GM23338 (cell line): Measurements from ENCODE around the gene FBRSL1. TPM values are rescaled to one million over a fixed set of nuclear protein-coding genes. Genes with fewer than 3 reads are reported as not detected.

ENCODE experiments used
- ATAC-seq: fragments of 200-7000 bp; cut with Tn5 transposase; 3 replicates; pipeline ENCODE4 v1.9.1; 2020
- DNase-seq: peaks from one replicate; pipeline ENCODE4 v3.0.0-alpha.2; 2015; ENCODE audit warnings: low spot score
- H2AFZ ChIP-seq: fragments of 200-600 bp; sonication (generic); 2 replicates; pipeline ENCODE4 v1.8.0; 2016; ENCODE audit warnings: antibody characterized with exemption, mild to moderate bottlenecking, moderate library complexity
- H3F3A ChIP-seq: fragments of 200-600 bp; sonication (generic); replicated peaks from 2 replicates; pipeline ENCODE4 v1.8.0; 2017; ENCODE audit warnings: antibody characterized with exemption, mixed run types, low read depth
- H3K27ac ChIP-seq: fragments of 200-600 bp; sonication (generic); 2 replicates; pipeline ENCODE4 v1.6.1; 2016; ENCODE audit warnings: low read depth
- H3K27me3 ChIP-seq: fragments of 200-600 bp; sonication (generic); 2 replicates; pipeline ENCODE4 v1.8.0; 2016; ENCODE audit warnings: mild to moderate bottlenecking, mixed run types, moderate library complexity; ENCODE audit not compliant: insufficient read depth
- H3K36me3 ChIP-seq: fragments of 200-600 bp; sonication (generic); 2 replicates; pipeline ENCODE4 v1.8.0; 2016; ENCODE audit warnings: mild to moderate bottlenecking; ENCODE audit not compliant: insufficient read depth
- H3K4me1 ChIP-seq: fragments of 200-600 bp; sonication (generic); 2 replicates; pipeline ENCODE4 v1.8.0; 2016; ENCODE audit warnings: mild to moderate bottlenecking, moderate library complexity; ENCODE audit not compliant: insufficient read depth
- H3K4me2 ChIP-seq: fragments of 200-600 bp; sonication (generic); 2 replicates; pipeline ENCODE4 v1.7.1; 2017; ENCODE audit warnings: mixed run types
- H3K4me3 ChIP-seq: fragments of 200-600 bp; sonication (generic); 2 replicates; pipeline ENCODE4 v1.6.1; 2016; ENCODE audit warnings: mixed run types
- H3K79me2 ChIP-seq: fragments of 200-600 bp; sonication (generic); replicated peaks from 2 replicates; pipeline ENCODE4 v1.8.0; 2017; ENCODE audit warnings: mild to moderate bottlenecking; ENCODE audit not compliant: insufficient read depth
- H3K9me2 ChIP-seq: fragments of 200-600 bp; sonication (generic); 2 replicates; pipeline ENCODE4 v1.8.0; 2017; ENCODE audit not compliant: insufficient read depth
- H4K20me1 ChIP-seq: fragments of 200-600 bp; sonication (generic); replicated peaks from 2 replicates; pipeline ENCODE4 v1.8.0; 2017; ENCODE audit warnings: mild to moderate bottlenecking; ENCODE audit not compliant: insufficient read depth
- H3K27ac Mint-ChIP-seq: 2 replicates; pipeline ENCODE4 v1.8.0; 2020; ENCODE audit warnings: inconsistent platforms, mild to moderate bottlenecking, moderate library complexity, mixed read lengths
- H3K27me3 Mint-ChIP-seq: 3 replicates; pipeline ENCODE4 v1.8.0; 2022; ENCODE audit warnings: low read depth, mild to moderate bottlenecking, moderate library complexity, mixed read lengths, inconsistent platforms; ENCODE audit not compliant: insufficient read depth, poor library complexity
- H3K36me3 Mint-ChIP-seq: 3 replicates; pipeline ENCODE4 v1.8.0; 2021; ENCODE audit warnings: low read depth, mild to moderate bottlenecking, inconsistent platforms, moderate library complexity, mixed read lengths
- H3K4me1 Mint-ChIP-seq: 3 replicates; pipeline ENCODE4 v1.8.0; 2020; ENCODE audit warnings: mild to moderate bottlenecking, inconsistent platforms, mixed read lengths
- H3K4me3 Mint-ChIP-seq: 3 replicates; pipeline ENCODE4 v1.8.0; 2021; ENCODE audit warnings: moderate library complexity, mild to moderate bottlenecking, inconsistent platforms, mixed read lengths
- H3K9me3 Mint-ChIP-seq: 3 replicates; pipeline ENCODE4 v1.8.0; 2020; ENCODE audit warnings: moderate library complexity, mild to moderate bottlenecking, inconsistent platforms, mixed read lengths
- CTCF ChIP-seq, 2 experiments: fragments of 200-600 bp in 1 of 2; sonication (generic) in 1 of 2; conservative IDR thresholded peaks; 2 replicates each; pipeline versions ENCODE4 v1.5.1 to v1.6.1; 2016 to 2017; ENCODE audit warnings: antibody characterized with exemption in 2 of 2, low read depth in 2 of 2, mild to moderate bottlenecking in 2 of 2, moderate library complexity in 1 of 2
- EZH2 ChIP-seq: fragments of 200-600 bp; sonication (generic); IDR thresholded peaks from one replicate; pipeline ENCODE4 v1.8.0; 2017; ENCODE audit warnings: antibody characterized with exemption, mild to moderate bottlenecking, low read depth; ENCODE audit not compliant: unreplicated experiment
- JUNB ChIP-seq: IDR thresholded peaks from one replicate; pipeline ENCODE4 v1.6.1; 2016; ENCODE audit warnings: antibody characterized with exemption; ENCODE audit not compliant: unreplicated experiment
- NANOG ChIP-seq: IDR thresholded peaks from 2 replicates; pipeline ENCODE4 v1.6.1; 2016; ENCODE audit warnings: antibody characterized with exemption, borderline replicate concordance
- STAT1 ChIP-seq: IDR thresholded peaks from one replicate; pipeline ENCODE4 v1.6.1; 2016; ENCODE audit warnings: antibody characterized with exemption; ENCODE audit not compliant: unreplicated experiment
- ZNF114 ChIP-seq: fragments of 250-450 bp; sonication (Bioruptor Pico); IDR thresholded peaks from 2 replicates; pipeline ENCODE4 v1.5.0; 2020; ENCODE audit warnings: mild to moderate bottlenecking, moderate library complexity
- ZNF331 ChIP-seq: fragments of 250-450 bp; sonication (Bioruptor Pico); IDR thresholded peaks from 2 replicates; pipeline ENCODE4 v1.5.0; 2020; ENCODE audit warnings: low read depth, mild to moderate bottlenecking, moderate library complexity
- ZNF462 ChIP-seq: fragments of 250-450 bp; sonication (Bioruptor Pico); IDR thresholded peaks from 2 replicates; pipeline ENCODE4 v1.5.0; 2020; ENCODE audit warnings: mild to moderate bottlenecking, moderate library complexity
- polyA plus RNA-seq: library from polyadenylated mRNA; unstranded; fragments of >200 nt; fragmentation: Nextera tagmentation; extraction: Ambion mirVana; gene quantifications from 2 replicates; pipeline ENCODE4 v1.2.1, GENCODE V29; 2016
- total RNA-seq: library from RNA; depleted of rRNA; stranded (reverse); fragments of >200 nt; shearing (Covaris generic); gene quantifications from 2 replicates; pipeline ENCODE4 v1.2.3, GENCODE V29; 2014
- TF ChIP-seq, protein P1 (sequence below): IDR thresholded peaks from 2 replicates; pipeline ENCODE4 v1.6.1; 2016; ENCODE audit warnings: antibody characterized with exemption

FBRSL1 gene
- total and polyA plus RNA-seq, 2 experiments from 2014 or later, result 37.8 to 89.8 TPM

DNA sequence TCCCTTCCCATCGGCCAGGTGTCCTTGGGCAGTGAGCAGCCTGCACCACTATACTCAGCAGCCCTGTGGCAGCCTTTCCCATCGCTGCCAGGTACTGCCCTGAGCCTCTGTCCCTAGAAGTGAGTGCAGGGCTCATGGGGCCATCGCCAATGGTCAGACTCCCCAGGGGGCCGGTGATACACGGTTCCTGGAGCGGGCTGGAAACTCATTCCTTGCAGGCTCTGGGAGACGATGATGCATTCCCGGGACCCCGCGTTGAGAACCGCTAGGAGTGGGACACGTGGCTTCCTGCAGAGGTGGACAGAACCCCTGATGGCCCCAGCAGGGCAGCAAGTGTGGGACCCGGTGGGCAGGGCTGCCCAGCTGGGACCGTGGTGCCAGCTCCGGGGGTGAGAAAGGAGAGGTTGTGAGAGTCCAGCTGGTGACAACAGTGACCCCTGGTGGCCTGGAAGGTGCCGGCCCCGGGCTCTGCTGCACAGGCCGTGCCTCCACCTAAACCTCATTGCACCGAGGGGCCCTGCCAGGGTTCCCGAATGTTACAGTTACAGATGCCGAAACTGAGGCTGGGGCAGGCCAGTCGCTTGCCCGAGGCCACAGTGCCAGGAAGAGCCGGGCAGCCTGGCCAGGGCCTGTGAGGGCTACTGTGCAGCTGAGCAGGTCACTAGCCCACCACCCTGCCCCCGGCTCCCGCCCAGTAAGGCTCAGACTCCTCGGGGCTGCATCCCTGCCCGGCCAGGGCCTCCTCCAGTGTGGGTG lies 33.8 kb downstream of the FBRSL1 start:
- peaks cover 8% of the 10 kb centered on the region for H3K9me3 Mint-ChIP-seq
- no peaks in the 10 kb centered on the region for H3F3A ChIP-seq
- peaks cover 9% of the 10 kb centered on the region; the same call in 2 of the 3 replicates for H3K4me1 Mint-ChIP-seq
- H3K36me3 ChIP-seq, result no peaks in the 10 kb centered on the region
- peaks cover 3% of the 10 kb centered on the region for H3K4me1 ChIP-seq
- TF ChIP-seq CTCF (conservative IDR thresholded peaks at IDR 0.05; ENCODE audit: low read depth in 2 of 2), result peak; percentile 75 to 82
- no peak for TF ChIP-seq ZNF114
- no peak for TF ChIP-seq ZNF331
- H3K4me3 Mint-ChIP-seq, result no peak overlapping the region
- H3K27ac ChIP-seq, result no peak overlapping the region
- H3K9me2 ChIP-seq, result no peaks in the 10 kb centered on the region
- H4K20me1 ChIP-seq, result no peaks in the 10 kb centered on the region; the same call in 1 of the 2 replicates
- H3K79me2 ChIP-seq, result no peaks in the 10 kb centered on the region
- DNase-seq (peak; percentile 84), ATAC-seq (peak; percentile 80)
- no peak overlapping the region for H3K4me2 ChIP-seq
- no peak overlapping the region for H3K4me3 ChIP-seq
- H3K27ac Mint-ChIP-seq, result no peak overlapping the region
- H3K27me3 ChIP-seq, result 0 out of 2 replicates have a peak, but pooled peaks cover 5% of the 10 kb centered on the region
- H2AFZ ChIP-seq, result no peak overlapping the region
- H3K36me3 Mint-ChIP-seq, result peaks cover 8% of the 10 kb centered on the region
- H3K27me3 Mint-ChIP-seq, result peaks cover 19% of the 10 kb centered on the region

- Mint-ChIP-seq H3K9me3 (peaks cover 2% of the 10 kb centered on the region), H3K4me1 (peaks cover 9% of the 10 kb centered on the region; the same call in 2 of the 3 replicates), H3K27me3 (peaks cover 17% of the 10 kb centered on the region), H3K4me3 (no peak overlapping the region), H3K27ac (no peak overlapping the region), H3K36me3 (peaks cover 1% of the 10 kb centered on the region; the same call in 2 of the 3 replicates)
- Histone ChIP-seq H3F3A (no peaks in the 10 kb centered on the region), H3K4me2 (no peak overlapping the region), H2AFZ (no peak overlapping the region), H3K36me3 (no peaks in the 10 kb centered on the region), H3K27me3 (0 out of 2 replicates have a peak, but pooled peaks cover 5% of the 10 kb centered on the region), H3K27ac (no peak overlapping the region), H3K79me2 (no peaks in the 10 kb centered on the region), H3K4me3 (no peak overlapping the region), H3K9me2 (no peaks in the 10 kb centered on the region), H3K4me1 (peaks cover 3% of the 10 kb centered on the region), H4K20me1 (no peaks in the 10 kb centered on the region; the same call in 1 of the 2 replicates)
- no peak for DNase-seq
- no peak; the same call in 2 of the 3 replicates for ATAC-seq
- TF ChIP-seq, protein P1, sequence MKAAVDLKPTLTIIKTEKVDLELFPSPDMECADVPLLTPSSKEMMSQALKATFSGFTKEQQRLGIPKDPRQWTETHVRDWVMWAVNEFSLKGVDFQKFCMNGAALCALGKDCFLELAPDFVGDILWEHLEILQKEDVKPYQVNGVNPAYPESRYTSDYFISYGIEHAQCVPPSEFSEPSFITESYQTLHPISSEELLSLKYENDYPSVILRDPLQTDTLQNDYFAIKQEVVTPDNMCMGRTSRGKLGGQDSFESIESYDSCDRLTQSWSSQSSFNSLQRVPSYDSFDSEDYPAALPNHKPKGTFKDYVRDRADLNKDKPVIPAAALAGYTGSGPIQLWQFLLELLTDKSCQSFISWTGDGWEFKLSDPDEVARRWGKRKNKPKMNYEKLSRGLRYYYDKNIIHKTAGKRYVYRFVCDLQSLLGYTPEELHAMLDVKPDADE, result no peak
- no peak for TF ChIP-seq ZNF114
- no peak for TF ChIP-seq JUNB
- no peak for TF ChIP-seq NANOG
- TF ChIP-seq ZNF462 (CRISPR knock-in tag), result no peak
- TF ChIP-seq EZH2, result no peak
- no peak for TF ChIP-seq ZNF331
- no peak for TF ChIP-seq CTCF (conservative IDR thresholded peaks at IDR 0.05; ENCODE audit: low read depth in 2 of 2)
- TF ChIP-seq STAT1, result no peak
Observed at GRCh38 chr12:132524405-132524804, 34.5 kb downstream of the FBRSL1 start.
